ENCODE data around the gene CDH19. TPM values are rescaled to one million over a fixed set of nuclear protein-coding genes. Genes with fewer than 3 reads are reported as not detected.

The CDH19 gene
- total and polyA plus RNA-seq, 9 donors = 0.18 to 3.5 (median 1.8) TPM; not detected in 1

GRCh38 chr18:66564236-66564635 is 39.7 kb downstream of the CDH19 start:
- no peaks in the 10 kb centered on the region for H3K36me3 ChIP-seq
- no peaks in the 10 kb centered on the region for H3K4me1 ChIP-seq (ENCODE audit: insufficient read depth)
- H3K27ac ChIP-seq = no peak overlapping the region
- H3K4me3 ChIP-seq = no peak overlapping the region
- no peaks in the 10 kb centered on the region for H3K9me3 ChIP-seq
- intact Hi-C loops (cut with DNase I) = no loop called here
- DNase-seq = no peak
- H3K27me3 ChIP-seq = no peaks in the 10 kb centered on the region
- TF ChIP-seq POLR2A (IDR thresholded peaks at IDR 0.05) = no peak
- TF ChIP-seq, protein P1, sequence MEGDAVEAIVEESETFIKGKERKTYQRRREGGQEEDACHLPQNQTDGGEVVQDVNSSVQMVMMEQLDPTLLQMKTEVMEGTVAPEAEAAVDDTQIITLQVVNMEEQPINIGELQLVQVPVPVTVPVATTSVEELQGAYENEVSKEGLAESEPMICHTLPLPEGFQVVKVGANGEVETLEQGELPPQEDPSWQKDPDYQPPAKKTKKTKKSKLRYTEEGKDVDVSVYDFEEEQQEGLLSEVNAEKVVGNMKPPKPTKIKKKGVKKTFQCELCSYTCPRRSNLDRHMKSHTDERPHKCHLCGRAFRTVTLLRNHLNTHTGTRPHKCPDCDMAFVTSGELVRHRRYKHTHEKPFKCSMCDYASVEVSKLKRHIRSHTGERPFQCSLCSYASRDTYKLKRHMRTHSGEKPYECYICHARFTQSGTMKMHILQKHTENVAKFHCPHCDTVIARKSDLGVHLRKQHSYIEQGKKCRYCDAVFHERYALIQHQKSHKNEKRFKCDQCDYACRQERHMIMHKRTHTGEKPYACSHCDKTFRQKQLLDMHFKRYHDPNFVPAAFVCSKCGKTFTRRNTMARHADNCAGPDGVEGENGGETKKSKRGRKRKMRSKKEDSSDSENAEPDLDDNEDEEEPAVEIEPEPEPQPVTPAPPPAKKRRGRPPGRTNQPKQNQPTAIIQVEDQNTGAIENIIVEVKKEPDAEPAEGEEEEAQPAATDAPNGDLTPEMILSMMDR (IDR thresholded peaks at IDR 0.05) = no peak
- TF ChIP-seq EP300 (IDR thresholded peaks at IDR 0.05) = no peak

- Histone ChIP-seq H3K4me3 (no peak overlapping the region), H3K9me3 (no peaks in the 10 kb centered on the region), H3K27ac (no peak overlapping the region), H3K4me1 (ENCODE audit: insufficient read depth) (no peaks in the 10 kb centered on the region), H3K36me3 (no peaks in the 10 kb centered on the region), H3K27me3 (no peaks in the 10 kb centered on the region)
- TF ChIP-seq, protein P1 (IDR thresholded peaks at IDR 0.05) = no peak
- TF ChIP-seq EP300 (IDR thresholded peaks at IDR 0.05) = no peak
- no peak for TF ChIP-seq POLR2A (IDR thresholded peaks at IDR 0.05)
- intact Hi-C loops (cut with DNase I) = no loop called here
- DNase-seq = no peak
- WGBS, 3 donors = 80 to 91% (median 83%) methylated on average over 6 of the region's 6 CpGs
Measured at GRCh38 chr18:66562279-66562678, 41.6 kb downstream of the CDH19 start.

GRCh38 chr18:66560094-66560493 is 43.8 kb downstream of the CDH19 start:
- H3K27ac ChIP-seq = no peak overlapping the region

GRCh38 chr18:66558773-66559172 is 45.1 kb downstream of the CDH19 start:
- WGBS, 3 donors = 59 to 78% (median 71%) methylated on average over 5 of the region's 5 CpGs
- no peak for TF ChIP-seq EP300 (IDR thresholded peaks at IDR 0.05)
- TF ChIP-seq, protein P1 (IDR thresholded peaks at IDR 0.05) = no peak
- TF ChIP-seq POLR2A (IDR thresholded peaks at IDR 0.05) = no peak

More at GRCh38 chr18:66560094-66560493, 43.8 kb downstream of the CDH19 start:
- WGBS, 3 donors = 83 to 84% (median 84%) methylated on average over 4 of the region's 4 CpGs
- Histone ChIP-seq H3K4me3 (no peak overlapping the region), H3K36me3 (no peaks in the 10 kb centered on the region), H3K4me1 (ENCODE audit: insufficient read depth) (no peaks in the 10 kb centered on the region), H3K27me3 (no peaks in the 10 kb centered on the region), H3K9me3 (no peaks in the 10 kb centered on the region)
- intact Hi-C loops (cut with DNase I) = no loop called here
- TF ChIP-seq, protein P1 (IDR thresholded peaks at IDR 0.05) = no peak
- TF ChIP-seq EP300 (IDR thresholded peaks at IDR 0.05) (no peak), POLR2A (IDR thresholded peaks at IDR 0.05) (no peak)
- DNase-seq = no peak

DNA sequence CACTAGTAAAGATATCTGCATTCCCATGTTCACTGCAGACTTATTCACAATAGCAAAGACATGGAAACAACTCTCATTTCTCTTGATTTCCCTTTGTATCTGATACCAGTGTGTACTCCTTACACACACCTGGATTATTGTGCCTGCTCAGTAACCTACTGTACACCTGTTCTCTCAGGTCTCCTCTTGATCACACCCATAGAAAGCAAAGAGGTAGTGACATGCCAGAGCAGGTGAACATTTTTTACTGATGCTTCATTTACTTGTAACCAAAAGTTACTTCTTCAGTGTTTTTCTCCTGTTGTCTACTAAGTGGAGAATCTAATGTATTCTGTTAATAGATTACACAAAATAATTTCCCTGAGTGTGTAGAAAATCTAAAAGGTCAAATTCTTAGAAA is 46.8 kb downstream of the CDH19 start:
- Histone ChIP-seq H3K4me1 (ENCODE audit: insufficient read depth) (no peaks in the 10 kb centered on the region), H3K9me3 (no peaks in the 10 kb centered on the region), H3K27ac (no peak overlapping the region), H3K36me3 (no peaks in the 10 kb centered on the region), H3K27me3 (no peaks in the 10 kb centered on the region), H3K4me3 (no peak overlapping the region)
- intact Hi-C loops (cut with DNase I) = no loop called here
- TF ChIP-seq EP300 (IDR thresholded peaks at IDR 0.05) (no peak), POLR2A (IDR thresholded peaks at IDR 0.05) (no peak)
- TF ChIP-seq, protein P1 (IDR thresholded peaks at IDR 0.05) = no peak
- no peak for DNase-seq

More at GRCh38 chr18:66558773-66559172, 45.1 kb downstream of the CDH19 start:
- DNase-seq = no peak
- intact Hi-C loops (cut with DNase I) = no loop called here
- no peak overlapping the region for H3K4me3 ChIP-seq
- H3K27me3 ChIP-seq = no peaks in the 10 kb centered on the region
- H3K36me3 ChIP-seq = no peaks in the 10 kb centered on the region
- H3K4me1 ChIP-seq (ENCODE audit: insufficient read depth) = no peaks in the 10 kb centered on the region
- H3K27ac ChIP-seq = no peak overlapping the region
- H3K9me3 ChIP-seq = no peaks in the 10 kb centered on the region
